H1 (cell line): Measurements from ENCODE around the gene SHROOM2. TPM values are rescaled to one million over a fixed set of nuclear protein-coding genes. Genes with fewer than 3 reads are reported as not detected.

Source experiments
- CTCF ChIA-PET: fragments of 300-600 bp; sonication (Branson Sonifier 250); formaldehyde crosslinking; loops from one replicate; lab custom pipeline; 2021; ENCODE audit not compliant: partially characterized antibody; lab: Charles Lee
- POLR2A ChIA-PET: fragments of 300-600 bp; sonication (Branson Sonifier 250); formaldehyde crosslinking; loops from one replicate; lab custom pipeline; 2021; ENCODE audit warnings: inconsistent platforms; ENCODE audit not compliant: partially characterized antibody; lab: Charles Lee
- DNase-seq, 2 experiments: peaks; one replicate each; pipeline versions ENCODE4 v3.0.0 to v3.0.0-alpha.2; 2010 to 2022; ENCODE audit warnings: low spot score in 2 of 2, low read depth in 1 of 2, mixed read lengths in 1 of 2
- FAIRE-seq: peaks from 2 replicates; lab custom pipeline; 2011; peaks lifted over from hg19 to GRCh38; lab: Jason Lieb, UNC
- H2AFZ ChIP-seq: 2 replicates; pipeline ENCODE4 v1.8.1; 2012; ENCODE audit warnings: low read length, inconsistent platforms
- H2AK5ac ChIP-seq: 2 replicates; pipeline ENCODE4 v1.6.1; 2013; ENCODE audit warnings: low read depth, low read length
- H2BK120ac ChIP-seq: replicated peaks from 2 replicates; pipeline ENCODE3; 2013; ENCODE audit warnings: low read depth, low read length, inconsistent platforms
- H2BK12ac ChIP-seq: 2 replicates; pipeline ENCODE4 v1.6.1; 2013; ENCODE audit warnings: low read depth, low read length
- H2BK15ac ChIP-seq: 2 replicates; pipeline ENCODE4 v1.6.1; 2013; ENCODE audit warnings: low read length
- H2BK20ac ChIP-seq: 2 replicates; pipeline ENCODE4 v1.6.1; 2013; ENCODE audit warnings: low read length
- H2BK5ac ChIP-seq: 2 replicates; pipeline ENCODE4 v1.6.1; 2013; ENCODE audit warnings: low read depth, low read length
- H3K14ac ChIP-seq: 2 replicates; pipeline ENCODE4 v1.6.1; 2013; ENCODE audit warnings: inconsistent platforms; ENCODE audit not compliant: insufficient read length
- H3K18ac ChIP-seq: 2 replicates; pipeline ENCODE4 v1.6.1; 2013; ENCODE audit warnings: low read length; ENCODE audit errors: extremely low read depth
- H3K23ac ChIP-seq: 2 replicates; pipeline ENCODE4 v1.6.1; 2013; ENCODE audit warnings: inconsistent platforms; ENCODE audit not compliant: insufficient read length
- H3K23me2 ChIP-seq: 2 replicates; pipeline ENCODE4 v1.6.1; 2013; ENCODE audit warnings: low read depth, low read length
- H3K27ac ChIP-seq: 2 replicates; pipeline ENCODE4 v1.6.1; 2011; ENCODE audit warnings: low read depth, low read length, inconsistent platforms
- H3K27me3 ChIP-seq, 4 experiments: replicated peaks in 1 of 4; 1 replicate in 1 of 4; 2 replicates in 3 of 4; pipeline versions ENCODE4 v1.6.1 to v1.8.1; 2011 to 2013; ENCODE audit warnings: low read length in 3 of 4, mild to moderate bottlenecking in 3 of 4, inconsistent platforms in 2 of 4, mixed read lengths in 2 of 4, moderate library complexity in 1 of 4; ENCODE audit not compliant: control insufficient read depth in 3 of 4, insufficient read depth in 3 of 4; ENCODE audit errors: extremely low read depth in 1 of 4
- H3K36me3 ChIP-seq, 4 experiments: 2 replicates each; pipeline versions ENCODE4 v1.6.1 to v1.8.1; 2011 to 2013; ENCODE audit warnings: mild to moderate bottlenecking in 4 of 4, low read length in 3 of 4, moderate library complexity in 2 of 4, control low read depth in 1 of 4, inconsistent platforms in 1 of 4; ENCODE audit not compliant: insufficient read depth in 4 of 4, control insufficient read depth in 2 of 4
- H3K4ac ChIP-seq: replicated peaks from 2 replicates; pipeline ENCODE3; 2013; ENCODE audit warnings: low read length, low read depth, mixed read lengths, inconsistent platforms; ENCODE audit not compliant: insufficient read length
- H3K4me1 ChIP-seq, 4 experiments: replicated peaks in 1 of 4; 1 replicate in 1 of 4; 2 replicates in 3 of 4; pipeline versions ENCODE4 v1.6.1 to v1.8.1; 2011 to 2013; ENCODE audit warnings: low read length in 3 of 4, inconsistent platforms in 2 of 4, mixed read lengths in 1 of 4; ENCODE audit not compliant: insufficient read depth in 4 of 4, control insufficient read depth in 3 of 4
- H3K4me2 ChIP-seq, 2 experiments: 2 replicates each; pipeline versions ENCODE4 v1.6.1 to v1.8.1; 2011 to 2013; ENCODE audit warnings: low read depth in 2 of 2, low read length in 2 of 2, control low read depth in 1 of 2, inconsistent platforms in 1 of 2, mild to moderate bottlenecking in 1 of 2; ENCODE audit not compliant: insufficient read depth in 1 of 2
- H3K4me3 ChIP-seq, 4 experiments: fragments of 200-600, 300-600 bp in 1 of 4; sonication (generic), shearing (Covaris generic), sonication (Bioruptor Twin) in 1 of 4; 2 replicates each; pipeline versions ENCODE4 v1.5.1 to v1.8.1; 2011 to 2016; ENCODE audit warnings: low read length in 4 of 4, low read depth in 3 of 4, control low read depth in 2 of 4, inconsistent platforms in 2 of 4, mild to moderate bottlenecking in 2 of 4, mixed read lengths in 1 of 4, moderate library complexity in 1 of 4; ENCODE audit not compliant: insufficient read depth in 2 of 4; ENCODE audit errors: extremely low read depth in 1 of 4
- H3K56ac ChIP-seq: replicated peaks from 2 replicates; pipeline ENCODE3; 2013; ENCODE audit warnings: low read depth, mild to moderate bottlenecking, mixed read lengths, low read length, inconsistent platforms; ENCODE audit not compliant: insufficient read length
- H3K79me1 ChIP-seq: 2 replicates; pipeline ENCODE4 v1.6.1; 2013; ENCODE audit warnings: low read depth, low read length, control low read depth
- H3K79me2 ChIP-seq, 2 experiments: 2 replicates each; pipeline versions ENCODE4 v1.6.1 to v1.8.1; 2012 to 2013; ENCODE audit warnings: low read length in 2 of 2, mild to moderate bottlenecking in 2 of 2, inconsistent platforms in 1 of 2; ENCODE audit not compliant: insufficient read depth in 2 of 2, control insufficient read depth in 1 of 2
- H3K9ac ChIP-seq, 4 experiments: replicated peaks in 1 of 4; 1 replicate in 1 of 4; 2 replicates in 3 of 4; pipeline versions ENCODE4 v1.6.1 to v1.8.1; 2011 to 2013; ENCODE audit warnings: low read depth in 3 of 4, low read length in 3 of 4, control low read depth in 2 of 4, mild to moderate bottlenecking in 2 of 4, moderate library complexity in 2 of 4, inconsistent platforms in 1 of 4; ENCODE audit errors: extremely low read depth in 1 of 4
- H3K9me3 ChIP-seq, 2 experiments: 2 replicates each; pipeline versions ENCODE4 v1.6.1 to v1.8.1; 2012 to 2013; ENCODE audit warnings: mild to moderate bottlenecking in 2 of 2, moderate library complexity in 2 of 2, control low read depth in 1 of 2, inconsistent platforms in 1 of 2, low read depth in 1 of 2, low read length in 1 of 2, mixed read lengths in 1 of 2; ENCODE audit not compliant: insufficient read depth in 2 of 2
- H4K20me1 ChIP-seq, 2 experiments: replicated peaks in 1 of 2; 2 replicates each; pipeline versions ENCODE3 to v1.8.1; 2011 to 2013; ENCODE audit warnings: inconsistent platforms in 2 of 2, low read length in 2 of 2, mild to moderate bottlenecking in 1 of 2; ENCODE audit not compliant: insufficient read depth in 2 of 2, control insufficient read depth in 1 of 2
- H4K5ac ChIP-seq: 2 replicates; pipeline ENCODE4 v1.6.1; 2013; ENCODE audit warnings: low read length, low read depth, mixed read lengths, inconsistent platforms; ENCODE audit not compliant: insufficient read length
- H4K8ac ChIP-seq: 2 replicates; pipeline ENCODE4 v1.8.0; 2013; ENCODE audit warnings: mild to moderate bottlenecking, moderate library complexity, low read length, inconsistent platforms; ENCODE audit not compliant: insufficient read depth; ENCODE audit errors: extremely low read depth
- H4K91ac ChIP-seq: replicated peaks from 2 replicates; pipeline ENCODE3; 2013; ENCODE audit warnings: low read length, mixed read lengths, inconsistent platforms; ENCODE audit not compliant: insufficient read length
- GTF2F1 ChIP-seq: IDR thresholded peaks from 2 replicates; pipeline ENCODE4 v1.6.1; 2012; ENCODE audit warnings: low read depth, low read length, improper control_type of control experiment, borderline replicate concordance
- JUN ChIP-seq: IDR thresholded peaks from 2 replicates; pipeline ENCODE4 v1.6.1; 2011; ENCODE audit warnings: low read depth, mild to moderate bottlenecking, improper control_type of control experiment, low read length
- POU5F1 ChIP-seq: IDR thresholded peaks from 2 replicates; pipeline ENCODE4 v1.6.1; 2011; ENCODE audit warnings: low read depth, mild to moderate bottlenecking, low read length, moderate library complexity
- ZNF274 ChIP-seq: IDR thresholded peaks from 2 replicates; pipeline ENCODE4 v1.7.0; 2012; ENCODE audit warnings: low read length, borderline replicate concordance; ENCODE audit errors: extremely low read depth
- WGBS, 2 experiments: shearing (Covaris generic) in 1 of 2; methylation state at CpG; one replicate each; pipeline versions ENCODE4 v1.1.6 to v1.1.7; 2013 to 2015; ENCODE audit warnings: low lambda C conversion rate in 2 of 2, mixed read lengths in 2 of 2, inconsistent platforms in 1 of 2, low coverage in 1 of 2, missing lambda C conversion rate in 1 of 2; ENCODE audit not compliant: insufficient replicate concordance in 2 of 2, insufficient coverage in 1 of 2, insufficient read length in 1 of 2; ENCODE audit errors: extremely low coverage in 1 of 2, missing lambda C conversion rate in 1 of 2; 5-methylcytosine and 5-hydroxymethylcytosine counted together
- polyA plus RNA-seq, 7 experiments: library from polyadenylated mRNA; depleted of rRNA in 3 of 7; stranded (reverse) in 5 of 7; unstranded in 2 of 7; fragments of >200 nt in 5 of 7; fragments of 200-250 nt in 2 of 7; gene quantifications; 1 replicate in 5 of 7; 2 replicates in 1 of 7; 4 replicates in 1 of 7; pipeline versions ENCODE4 v1.2.1 to v1.2.3, GENCODE V29; 2011 to 2013; ENCODE audit warnings: missing spikeins in 2 of 7, mixed read lengths in 2 of 7
- total RNA-seq: library from RNA; stranded (reverse); fragmentation: NEBNext Ultra II Directional; extraction: Animal tissue kit (Norgen Biotek cat#: 25700); gene quantifications from 2 replicates; pipeline ENCODE4 v1.2.1, GENCODE V29; 2021
- TF ChIP-seq, protein P1 (sequence below), 3 experiments: IDR thresholded peaks; 1 replicate in 2 of 3; 2 replicates in 1 of 3; pipeline versions ENCODE4 v1.5.1 to v1.6.1; 2011; ENCODE audit warnings: low read length in 3 of 3, mild to moderate bottlenecking in 3 of 3, inconsistent platforms in 2 of 3, low read depth in 1 of 3, moderate library complexity in 1 of 3; ENCODE audit not compliant: insufficient read depth in 1 of 3; ENCODE audit errors: control extremely low read depth in 1 of 3

The SHROOM2 gene
- total and polyA plus RNA-seq, 2 of the 8 experiments (the other 6 are each of a cell fraction or from before 2014, with no cell fraction given): 3.4 to 14.2 TPM

DNA sequence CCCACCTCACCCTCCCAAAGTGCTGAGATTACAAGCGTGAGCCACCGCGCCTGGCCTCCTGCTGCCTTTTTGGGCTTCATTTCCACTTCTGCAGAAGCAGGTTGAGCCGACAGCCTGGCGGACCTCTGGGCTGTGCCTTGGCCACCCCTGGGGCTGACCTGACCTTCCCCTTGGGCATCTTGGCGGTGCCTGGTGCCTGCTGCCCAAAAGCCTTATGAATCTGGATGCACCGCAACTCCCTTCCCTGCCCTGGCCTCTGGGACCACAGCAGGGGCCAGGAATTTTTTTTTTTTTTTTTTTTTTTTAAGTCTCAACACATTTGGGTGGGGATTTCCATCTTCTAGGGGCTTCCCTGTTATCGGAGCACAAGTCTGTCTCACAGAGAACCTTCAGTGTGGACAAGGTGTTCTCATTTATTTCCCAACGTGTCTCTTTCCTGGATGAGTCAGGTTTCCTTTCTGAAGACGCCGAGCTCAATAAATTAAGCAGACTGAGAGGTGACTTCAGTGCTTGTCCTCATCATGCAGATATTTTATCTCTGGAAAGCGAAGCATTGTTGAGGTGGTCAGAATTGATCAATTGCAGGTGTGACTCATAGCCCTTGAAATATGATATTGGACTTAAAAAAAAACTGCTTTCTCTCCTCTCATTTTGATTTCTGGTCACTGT lies 79.7 kb downstream of the SHROOM2 start:
- Histone ChIP-seq H2BK15ac (no peak overlapping the region), H2BK5ac (no peak overlapping the region), H3K4me2 (no peak overlapping the region), H3K4ac (no peak overlapping the region), H4K20me1 (peaks cover 0 to 2% of the 10 kb centered on the region in 2 experiments), H3K79me1 (no peaks in the 10 kb centered on the region), H3K18ac (no peak overlapping the region), H3K23me2 (no peaks in the 10 kb centered on the region), H4K5ac (no peak overlapping the region), H3K23ac (no peak overlapping the region), H3K14ac (no peak overlapping the region), H2AFZ (no peak overlapping the region), H3K4me1 (peaks cover 1 to 7% (median 3%) of the 10 kb centered on the region in 4 experiments; a peak in 4 of 7 replicates), H4K91ac (no peak overlapping the region), H2BK120ac (no peak overlapping the region), H3K9ac (no peak overlapping the region), H3K36me3 (no peaks in the 10 kb centered on the region), H3K79me2 (peaks cover 0 to 4% of the 10 kb centered on the region in 2 experiments; a peak in 2 of 4 replicates), H4K8ac (no peak overlapping the region), H3K9me3 (no peaks in the 10 kb centered on the region), H2BK20ac (no peak overlapping the region), H3K56ac (no peak overlapping the region), H3K27ac (no peak overlapping the region), H2BK12ac (no peak overlapping the region), H3K27me3 (no peaks in the 10 kb centered on the region), H3K4me3 (no peak overlapping the region), H2AK5ac (no peak overlapping the region)
- FAIRE-seq (no peak), DNase-seq (no peak)
- TF ChIP-seq ZNF274 (no peak), JUN (no peak), GTF2F1 (no peak), POU5F1 (no peak)
- TF ChIP-seq, protein P1, sequence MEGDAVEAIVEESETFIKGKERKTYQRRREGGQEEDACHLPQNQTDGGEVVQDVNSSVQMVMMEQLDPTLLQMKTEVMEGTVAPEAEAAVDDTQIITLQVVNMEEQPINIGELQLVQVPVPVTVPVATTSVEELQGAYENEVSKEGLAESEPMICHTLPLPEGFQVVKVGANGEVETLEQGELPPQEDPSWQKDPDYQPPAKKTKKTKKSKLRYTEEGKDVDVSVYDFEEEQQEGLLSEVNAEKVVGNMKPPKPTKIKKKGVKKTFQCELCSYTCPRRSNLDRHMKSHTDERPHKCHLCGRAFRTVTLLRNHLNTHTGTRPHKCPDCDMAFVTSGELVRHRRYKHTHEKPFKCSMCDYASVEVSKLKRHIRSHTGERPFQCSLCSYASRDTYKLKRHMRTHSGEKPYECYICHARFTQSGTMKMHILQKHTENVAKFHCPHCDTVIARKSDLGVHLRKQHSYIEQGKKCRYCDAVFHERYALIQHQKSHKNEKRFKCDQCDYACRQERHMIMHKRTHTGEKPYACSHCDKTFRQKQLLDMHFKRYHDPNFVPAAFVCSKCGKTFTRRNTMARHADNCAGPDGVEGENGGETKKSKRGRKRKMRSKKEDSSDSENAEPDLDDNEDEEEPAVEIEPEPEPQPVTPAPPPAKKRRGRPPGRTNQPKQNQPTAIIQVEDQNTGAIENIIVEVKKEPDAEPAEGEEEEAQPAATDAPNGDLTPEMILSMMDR (IDR thresholded peaks at IDR 0.05; ENCODE audit: control extremely low read depth in 1 of 3, insufficient read depth in 1 of 3, low read depth in 1 of 3, low read length in 3 of 3): no peak
- ChIA-PET POLR2A (no interaction called here), CTCF (no interaction called here)
- WGBS, 2 experiments: 90% methylated on average over 10 of the region's 12 CpGs; no CpG with 5 or more reads in 1 of the 2 experiments
